ENCODE measurements around the gene PTPN21. TPM values are rescaled to one million over a fixed set of nuclear protein-coding genes. Genes with fewer than 3 reads are reported as not detected.

PTPN21 gene
- total and polyA plus RNA-seq, 2 experiments from 2014 or later = 8.1 to 16.3 TPM

DNA sequence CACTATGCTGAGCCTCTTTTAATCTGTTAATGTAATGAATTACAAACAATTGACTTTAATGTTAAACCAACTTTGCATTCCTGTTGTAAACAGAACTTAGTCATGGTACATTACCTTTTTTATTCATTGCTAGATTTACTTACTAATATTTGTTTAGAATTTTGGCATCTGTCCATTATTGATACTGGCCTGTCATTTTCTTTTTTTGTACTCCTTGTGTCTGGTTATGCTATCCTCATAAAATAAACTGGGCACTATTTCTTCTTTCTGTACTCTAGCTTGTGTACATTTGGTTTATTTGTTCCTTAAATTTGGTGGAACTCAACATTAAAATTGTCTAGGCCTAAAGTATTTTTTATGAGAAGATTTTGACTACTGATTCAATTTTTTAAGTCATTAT, 137.2 kb downstream of the PTPN21 start:
- TF ChIP-seq EZH2phosphoT487 (IDR thresholded peaks at IDR 0.05; ENCODE audit: low read depth, severe bottlenecking, unreplicated experiment) (no peak), EZH2 (IDR thresholded peaks at IDR 0.05; ENCODE audit: borderline replicate concordance) (no peak)
- TF ChIP-seq, protein P1, sequence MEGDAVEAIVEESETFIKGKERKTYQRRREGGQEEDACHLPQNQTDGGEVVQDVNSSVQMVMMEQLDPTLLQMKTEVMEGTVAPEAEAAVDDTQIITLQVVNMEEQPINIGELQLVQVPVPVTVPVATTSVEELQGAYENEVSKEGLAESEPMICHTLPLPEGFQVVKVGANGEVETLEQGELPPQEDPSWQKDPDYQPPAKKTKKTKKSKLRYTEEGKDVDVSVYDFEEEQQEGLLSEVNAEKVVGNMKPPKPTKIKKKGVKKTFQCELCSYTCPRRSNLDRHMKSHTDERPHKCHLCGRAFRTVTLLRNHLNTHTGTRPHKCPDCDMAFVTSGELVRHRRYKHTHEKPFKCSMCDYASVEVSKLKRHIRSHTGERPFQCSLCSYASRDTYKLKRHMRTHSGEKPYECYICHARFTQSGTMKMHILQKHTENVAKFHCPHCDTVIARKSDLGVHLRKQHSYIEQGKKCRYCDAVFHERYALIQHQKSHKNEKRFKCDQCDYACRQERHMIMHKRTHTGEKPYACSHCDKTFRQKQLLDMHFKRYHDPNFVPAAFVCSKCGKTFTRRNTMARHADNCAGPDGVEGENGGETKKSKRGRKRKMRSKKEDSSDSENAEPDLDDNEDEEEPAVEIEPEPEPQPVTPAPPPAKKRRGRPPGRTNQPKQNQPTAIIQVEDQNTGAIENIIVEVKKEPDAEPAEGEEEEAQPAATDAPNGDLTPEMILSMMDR (IDR thresholded peaks at IDR 0.05; ENCODE audit: poor library complexity) = no peak
- no peak for DNase-seq (ENCODE audit: low spot score)
- Histone ChIP-seq H3K9me2 (replicated peaks; ENCODE audit: insufficient read depth) (no peaks in the 10 kb centered on the region), H3K27me3 (no peaks in the 10 kb centered on the region), H3K36me3 (replicated peaks; ENCODE audit: insufficient read depth, low read depth) (peaks cover 7% of the 10 kb centered on the region), H2AFZ (no peak overlapping the region), H3K4me1 (ENCODE audit: insufficient read depth) (no peaks in the 10 kb centered on the region), H3K9me3 (ENCODE audit: low read depth) (peaks cover 14% of the 10 kb centered on the region), H3K79me2 (peaks cover 3% of the 10 kb centered on the region), H3K27ac (no peak overlapping the region), H3K4me3 (peak overlapping the region; percentile 17), H3K4me2 (no peak overlapping the region), H4K20me1 (ENCODE audit: insufficient read depth, poor library complexity, severe bottlenecking) (no peaks in the 10 kb centered on the region)

Small RNAs within 50 kb of the gene (small RNA-seq; reads per million reads assigned to genes)
- not detected for gene RNU4-22P

Other genes starting within 250 kb of the PTPN21 start
- 1.5 and 1.6 TPM in 2 replicates for gene KCNK10, start 231.7 kb downstream of the PTPN21 start, total RNA-seq
- gene KCNK10, start 231.7 kb downstream of the PTPN21 start, polyA plus RNA-seq = 0.41 and 1.7 TPM in 2 replicates
- gene SPATA7, start 169.3 kb downstream of the PTPN21 start, total RNA-seq = 18.7 and 27.9 TPM in 2 replicates
- 9.8 and 11.8 TPM in 2 replicates for gene SPATA7, start 169.3 kb downstream of the PTPN21 start, polyA plus RNA-seq
- gene ZC3H14, start 8.0 kb upstream of the PTPN21 start, total RNA-seq = 68.4 and 77.5 TPM in 2 replicates
- gene ZC3H14, start 8.0 kb upstream of the PTPN21 start, polyA plus RNA-seq = 39.9 and 44.0 TPM in 2 replicates
- gene EML5, start 237.9 kb upstream of the PTPN21 start, total RNA-seq = 1.1 and 1.4 TPM in 2 replicates
- 0.15 TPM in 1 of 2 replicates, not detected in the other for gene EML5, start 237.9 kb upstream of the PTPN21 start, polyA plus RNA-seq